GM12873 (cell line): Measurements from ENCODE around the gene RGS7.

Experiments
- CTCF ChIP-seq: IDR thresholded peaks from 2 replicates; pipeline ENCODE4 v1.5.1; 2012; ENCODE audit warnings: low read depth, mild to moderate bottlenecking, moderate library complexity, low read length, control low read depth; ENCODE audit not compliant: insufficient read depth; ENCODE audit errors: missing control alignments

The RGS7 gene

GRCh38 chr1:240878631-240879030 is 478.4 kb downstream of the RGS7 start:
- TF ChIP-seq CTCF, result no peak

GRCh38 chr1:240877605-240878004 is 479.4 kb downstream of the RGS7 start:
- TF ChIP-seq CTCF, result no peak

- no peak for TF ChIP-seq CTCF
Measured at GRCh38 chr1:240876071-240876470, 480.9 kb downstream of the RGS7 start.

GRCh38 chr1:240869071-240869470 is 487.9 kb downstream of the RGS7 start:
- no peak for TF ChIP-seq CTCF

GRCh38 chr1:240866724-240867123 is 490.3 kb downstream of the RGS7 start:
- TF ChIP-seq CTCF, result no peak

GRCh38 chr1:240860023-240860422 is 497.0 kb downstream of the RGS7 start:
- TF ChIP-seq CTCF, result no peak

- TF ChIP-seq CTCF, result no peak
Measured at GRCh38 chr1:240854367-240854766, 502.6 kb downstream of the RGS7 start.

- no peak for TF ChIP-seq CTCF
Measured at GRCh38 chr1:240847325-240847724, 509.7 kb downstream of the RGS7 start.
